ENCODE results near the gene ATP10A.

Gene ATP10A

GRCh38 chr15:25689592-25689991, 173.5 kb downstream of the ATP10A start:
- Histone ChIP-seq H3K27ac (ENCODE audit: low read length) (no peak overlapping the region), H3K36me3 (replicated peaks; ENCODE audit: insufficient read depth, low read length) (no peaks in the 10 kb centered on the region), H3K4me1 (ENCODE audit: low read length) (no peaks in the 10 kb centered on the region), H3F3A (ENCODE audit: insufficient read depth, low read length) (no peaks in the 10 kb centered on the region), H3K27me3 (replicated peaks; ENCODE audit: insufficient read depth, low read length) (no peaks in the 10 kb centered on the region), H2AFZ (ENCODE audit: low read length) (no peak overlapping the region), H3K4me3 (ENCODE audit: low read length) (no peak overlapping the region), H3K9ac (ENCODE audit: low read length) (no peak overlapping the region), H3K9me2 (replicated peaks; ENCODE audit: insufficient read depth, low read length) (no peaks in the 10 kb centered on the region), H3K9me3 (replicated peaks; ENCODE audit: insufficient read depth, low read length) (no peaks in the 10 kb centered on the region), H3K79me2 (ENCODE audit: low read length) (no peaks in the 10 kb centered on the region), H4K20me1 (ENCODE audit: insufficient read depth, low read length) (no peaks in the 10 kb centered on the region), H3K4me2 (ENCODE audit: low read depth, low read length) (no peak overlapping the region)
- no peak for TF ChIP-seq EZH2 (optimal IDR thresholded peaks at IDR 0.05; ENCODE audit: low read depth, low read length)
- TF ChIP-seq EZH2phosphoT487 (IDR thresholded peaks at IDR 0.05; ENCODE audit: low read length), result no peak
- no peak for TF ChIP-seq CTCF (IDR thresholded peaks at IDR 0.05; ENCODE audit: low read length)
- no peak for DNase-seq

DNA sequence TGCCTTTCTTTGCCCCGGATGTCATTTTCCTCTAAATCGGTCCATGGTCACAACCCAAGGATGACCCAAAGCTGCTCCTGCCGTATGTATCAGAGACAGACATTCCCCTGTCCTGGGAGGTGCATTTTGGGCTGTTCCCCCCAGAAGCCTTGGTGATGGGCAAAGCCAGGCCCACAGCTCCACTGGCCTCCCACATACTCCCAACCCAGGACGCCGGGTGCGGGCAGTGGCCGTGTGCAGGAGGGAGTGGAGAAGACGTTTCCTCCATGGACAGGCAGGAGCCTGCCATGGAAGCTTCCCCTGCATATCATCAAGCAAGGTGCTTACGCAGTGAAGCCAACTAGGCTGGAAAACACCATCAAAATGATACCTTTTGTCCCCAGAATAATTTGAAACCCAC, 175.0 kb downstream of the ATP10A start:
- no peak for DNase-seq
- Histone ChIP-seq H3K4me2 (ENCODE audit: low read depth, low read length) (no peak overlapping the region), H3K9me3 (replicated peaks; ENCODE audit: insufficient read depth, low read length) (no peaks in the 10 kb centered on the region), H3K36me3 (replicated peaks; ENCODE audit: insufficient read depth, low read length) (no peaks in the 10 kb centered on the region), H3K9ac (ENCODE audit: low read length) (no peak overlapping the region), H3K79me2 (ENCODE audit: low read length) (no peaks in the 10 kb centered on the region), H3K27ac (ENCODE audit: low read length) (no peak overlapping the region), H2AFZ (ENCODE audit: low read length) (no peak overlapping the region), H3K9me2 (replicated peaks; ENCODE audit: insufficient read depth, low read length) (no peaks in the 10 kb centered on the region), H3F3A (ENCODE audit: insufficient read depth, low read length) (no peaks in the 10 kb centered on the region), H3K4me1 (ENCODE audit: low read length) (no peaks in the 10 kb centered on the region), H3K27me3 (replicated peaks; ENCODE audit: insufficient read depth, low read length) (no peaks in the 10 kb centered on the region), H4K20me1 (ENCODE audit: insufficient read depth, low read length) (no peaks in the 10 kb centered on the region), H3K4me3 (ENCODE audit: low read length) (no peak overlapping the region)
- TF ChIP-seq CTCF (IDR thresholded peaks at IDR 0.05; ENCODE audit: low read length), result no peak
- no peak for TF ChIP-seq EZH2 (optimal IDR thresholded peaks at IDR 0.05; ENCODE audit: low read depth, low read length)
- TF ChIP-seq EZH2phosphoT487 (IDR thresholded peaks at IDR 0.05; ENCODE audit: low read length), result no peak

DNA sequence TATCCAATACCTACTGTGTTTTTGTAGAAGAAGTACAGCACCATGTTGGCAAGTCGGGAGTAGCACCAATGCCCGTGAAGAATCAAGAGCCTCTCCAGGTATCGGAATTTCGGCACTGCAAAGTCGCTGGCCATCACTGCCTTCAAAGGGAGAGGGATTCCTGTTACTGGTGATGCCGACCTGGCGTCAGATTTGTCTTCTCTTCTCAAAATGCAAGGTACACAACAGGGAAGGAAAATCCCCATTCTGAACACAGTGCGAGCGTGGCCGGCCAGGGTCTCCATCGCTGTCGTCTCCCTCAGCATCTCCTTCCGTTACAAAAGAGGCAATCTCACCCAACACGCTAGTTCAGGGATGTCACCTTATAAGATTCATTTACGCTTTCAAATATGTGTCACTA, 175.4 kb downstream of the ATP10A start:
- Histone ChIP-seq H4K20me1 (ENCODE audit: insufficient read depth, low read length) (no peaks in the 10 kb centered on the region), H3K27ac (ENCODE audit: low read length) (no peak overlapping the region), H3F3A (ENCODE audit: insufficient read depth, low read length) (no peaks in the 10 kb centered on the region), H3K4me3 (ENCODE audit: low read length) (no peak overlapping the region), H3K9ac (ENCODE audit: low read length) (no peak overlapping the region), H2AFZ (ENCODE audit: low read length) (no peak overlapping the region), H3K27me3 (replicated peaks; ENCODE audit: insufficient read depth, low read length) (no peaks in the 10 kb centered on the region), H3K79me2 (ENCODE audit: low read length) (no peaks in the 10 kb centered on the region), H3K9me3 (replicated peaks; ENCODE audit: insufficient read depth, low read length) (no peaks in the 10 kb centered on the region), H3K4me2 (ENCODE audit: low read depth, low read length) (no peak overlapping the region), H3K4me1 (ENCODE audit: low read length) (no peaks in the 10 kb centered on the region), H3K36me3 (replicated peaks; ENCODE audit: insufficient read depth, low read length) (no peaks in the 10 kb centered on the region), H3K9me2 (replicated peaks; ENCODE audit: insufficient read depth, low read length) (no peaks in the 10 kb centered on the region)
- TF ChIP-seq EZH2 (optimal IDR thresholded peaks at IDR 0.05; ENCODE audit: low read depth, low read length) (no peak), CTCF (IDR thresholded peaks at IDR 0.05; ENCODE audit: low read length) (no peak), EZH2phosphoT487 (IDR thresholded peaks at IDR 0.05; ENCODE audit: low read length) (no peak)
- DNase-seq, result no peak

Measured in MM.1S (cell line).